Neural progenitor cell (in vitro differentiated cells): Measurements from ENCODE around the gene PSMB3.

Experiments used
- EZH2 ChIP-seq: fragments of 200-600 bp; sonication (generic); IDR thresholded peaks from 2 replicates; pipeline ENCODE4 v1.6.1; 2017; ENCODE audit warnings: antibody characterized with exemption, mild to moderate bottlenecking, moderate library complexity
- TF ChIP-seq, protein P1 (sequence below): fragments of 200-600 bp; sonication (generic); IDR thresholded peaks from 2 replicates; pipeline ENCODE4 v1.5.1; 2017; ENCODE audit warnings: antibody characterized with exemption, mild to moderate bottlenecking

GRCh38 chr17:38729368-38729885, 23.1 kb upstream of the PSMB3 start:
- TF ChIP-seq, protein P1, sequence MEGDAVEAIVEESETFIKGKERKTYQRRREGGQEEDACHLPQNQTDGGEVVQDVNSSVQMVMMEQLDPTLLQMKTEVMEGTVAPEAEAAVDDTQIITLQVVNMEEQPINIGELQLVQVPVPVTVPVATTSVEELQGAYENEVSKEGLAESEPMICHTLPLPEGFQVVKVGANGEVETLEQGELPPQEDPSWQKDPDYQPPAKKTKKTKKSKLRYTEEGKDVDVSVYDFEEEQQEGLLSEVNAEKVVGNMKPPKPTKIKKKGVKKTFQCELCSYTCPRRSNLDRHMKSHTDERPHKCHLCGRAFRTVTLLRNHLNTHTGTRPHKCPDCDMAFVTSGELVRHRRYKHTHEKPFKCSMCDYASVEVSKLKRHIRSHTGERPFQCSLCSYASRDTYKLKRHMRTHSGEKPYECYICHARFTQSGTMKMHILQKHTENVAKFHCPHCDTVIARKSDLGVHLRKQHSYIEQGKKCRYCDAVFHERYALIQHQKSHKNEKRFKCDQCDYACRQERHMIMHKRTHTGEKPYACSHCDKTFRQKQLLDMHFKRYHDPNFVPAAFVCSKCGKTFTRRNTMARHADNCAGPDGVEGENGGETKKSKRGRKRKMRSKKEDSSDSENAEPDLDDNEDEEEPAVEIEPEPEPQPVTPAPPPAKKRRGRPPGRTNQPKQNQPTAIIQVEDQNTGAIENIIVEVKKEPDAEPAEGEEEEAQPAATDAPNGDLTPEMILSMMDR: no peak
- no peak for TF ChIP-seq EZH2
